Osteoblast (primary cell): ENCODE results near the gene EFCAB5. TPM values are rescaled to one million over a fixed set of nuclear protein-coding genes. Genes with fewer than 3 reads are reported as not detected.

ENCODE experiments used
- DNase-seq: peaks from one replicate; pipeline ENCODE4 v3.0.0; 2011; ENCODE audit warnings: low spot score, mixed read lengths; ENCODE audit not compliant: insufficient read length; ENCODE audit errors: missing footprints
- H2AFZ ChIP-seq: 2 replicates; pipeline ENCODE4 v1.6.0; 2011; ENCODE audit warnings: mild to moderate bottlenecking, low read length
- H3K27ac ChIP-seq: 2 replicates; pipeline ENCODE4 v1.5.1; 2011; ENCODE audit warnings: mild to moderate bottlenecking, low read depth, low read length, moderate library complexity
- H3K27me3 ChIP-seq: 2 replicates; pipeline ENCODE4 v1.6.0; 2012; ENCODE audit warnings: mild to moderate bottlenecking, control low read depth, inconsistent platforms, low read length, moderate library complexity; ENCODE audit not compliant: insufficient read depth
- H3K36me3 ChIP-seq: 2 replicates; pipeline ENCODE4 v1.5.1; 2011; ENCODE audit warnings: mild to moderate bottlenecking, low read length, control low read depth, moderate library complexity; ENCODE audit not compliant: insufficient read depth
- H3K4me1 ChIP-seq: 2 replicates; pipeline ENCODE4 v1.5.1; 2011; ENCODE audit warnings: mild to moderate bottlenecking, low read length, control low read depth, moderate library complexity; ENCODE audit not compliant: insufficient read depth
- H3K4me2 ChIP-seq: 2 replicates; pipeline ENCODE4 v1.6.0; 2011; ENCODE audit warnings: mild to moderate bottlenecking, low read length; ENCODE audit not compliant: insufficient read depth
- H3K4me3 ChIP-seq: fragments of 200-600 bp; sonication (generic); 3 replicates; pipeline ENCODE4 v1.5.1; 2012; ENCODE audit warnings: mild to moderate bottlenecking, low read length, inconsistent platforms; ENCODE audit not compliant: insufficient read depth
- H3K79me2 ChIP-seq: 2 replicates; pipeline ENCODE4 v1.6.0; 2012; ENCODE audit warnings: mild to moderate bottlenecking, low read length, control low read depth, inconsistent platforms; ENCODE audit not compliant: insufficient read depth
- H3K9me3 ChIP-seq: 2 replicates; pipeline ENCODE4 v1.5.1; 2011; ENCODE audit warnings: low read depth, low read length, control low read depth
- H4K20me1 ChIP-seq: 2 replicates; pipeline ENCODE4 v1.6.0; 2012; ENCODE audit warnings: mild to moderate bottlenecking, low read length, control low read depth; ENCODE audit not compliant: insufficient read depth
- total RNA-seq: library from RNA; depleted of rRNA; stranded (reverse); fragments of >200 nt; gene quantifications from 2 replicates; pipeline ENCODE4 v1.2.3, GENCODE V29; 2012
- TF ChIP-seq, protein P1 (sequence below): IDR thresholded peaks from 2 replicates; pipeline ENCODE4 v1.5.1; 2011; ENCODE audit warnings: mild to moderate bottlenecking, low read depth, low read length, moderate library complexity; ENCODE audit errors: extremely low read depth

Gene EFCAB5
- total RNA-seq, 1 donor, result 0.36 TPM

DNA sequence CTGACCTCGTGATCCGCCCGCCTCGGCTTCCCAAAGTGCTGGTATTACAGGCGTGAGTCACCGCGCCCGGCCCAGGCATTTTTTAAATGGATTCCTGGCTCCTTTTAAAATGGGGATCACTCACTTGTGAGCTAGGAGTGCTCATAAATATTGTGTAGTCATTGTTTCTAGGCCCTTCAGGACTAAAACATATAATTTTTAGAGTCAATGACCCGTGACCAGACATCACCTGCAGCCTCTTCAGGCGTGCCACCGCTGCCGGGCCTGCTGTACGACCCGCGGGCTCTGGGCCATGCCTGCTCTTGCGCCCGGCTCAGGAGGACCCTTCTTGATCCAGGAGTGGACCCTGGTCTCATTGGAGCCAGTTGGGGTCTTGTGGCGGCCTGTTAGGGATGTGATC, 30.8 kb downstream of the EFCAB5 start:
- no peak for DNase-seq
- no peaks in the 10 kb centered on the region for H3K79me2 ChIP-seq
- no peak overlapping the region for H3K27ac ChIP-seq
- no peak overlapping the region for H3K4me2 ChIP-seq
- H3K27me3 ChIP-seq, result peaks cover 16% of the 10 kb centered on the region
- H3K36me3 ChIP-seq, result no peaks in the 10 kb centered on the region
- TF ChIP-seq, protein P1, sequence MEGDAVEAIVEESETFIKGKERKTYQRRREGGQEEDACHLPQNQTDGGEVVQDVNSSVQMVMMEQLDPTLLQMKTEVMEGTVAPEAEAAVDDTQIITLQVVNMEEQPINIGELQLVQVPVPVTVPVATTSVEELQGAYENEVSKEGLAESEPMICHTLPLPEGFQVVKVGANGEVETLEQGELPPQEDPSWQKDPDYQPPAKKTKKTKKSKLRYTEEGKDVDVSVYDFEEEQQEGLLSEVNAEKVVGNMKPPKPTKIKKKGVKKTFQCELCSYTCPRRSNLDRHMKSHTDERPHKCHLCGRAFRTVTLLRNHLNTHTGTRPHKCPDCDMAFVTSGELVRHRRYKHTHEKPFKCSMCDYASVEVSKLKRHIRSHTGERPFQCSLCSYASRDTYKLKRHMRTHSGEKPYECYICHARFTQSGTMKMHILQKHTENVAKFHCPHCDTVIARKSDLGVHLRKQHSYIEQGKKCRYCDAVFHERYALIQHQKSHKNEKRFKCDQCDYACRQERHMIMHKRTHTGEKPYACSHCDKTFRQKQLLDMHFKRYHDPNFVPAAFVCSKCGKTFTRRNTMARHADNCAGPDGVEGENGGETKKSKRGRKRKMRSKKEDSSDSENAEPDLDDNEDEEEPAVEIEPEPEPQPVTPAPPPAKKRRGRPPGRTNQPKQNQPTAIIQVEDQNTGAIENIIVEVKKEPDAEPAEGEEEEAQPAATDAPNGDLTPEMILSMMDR, result no peak
- no peak overlapping the region for H2AFZ ChIP-seq
- no peaks in the 10 kb centered on the region for H3K4me1 ChIP-seq
- no peak overlapping the region for H3K4me3 ChIP-seq
- H4K20me1 ChIP-seq, result no peaks in the 10 kb centered on the region
- H3K9me3 ChIP-seq, result no peaks in the 10 kb centered on the region

DNA sequence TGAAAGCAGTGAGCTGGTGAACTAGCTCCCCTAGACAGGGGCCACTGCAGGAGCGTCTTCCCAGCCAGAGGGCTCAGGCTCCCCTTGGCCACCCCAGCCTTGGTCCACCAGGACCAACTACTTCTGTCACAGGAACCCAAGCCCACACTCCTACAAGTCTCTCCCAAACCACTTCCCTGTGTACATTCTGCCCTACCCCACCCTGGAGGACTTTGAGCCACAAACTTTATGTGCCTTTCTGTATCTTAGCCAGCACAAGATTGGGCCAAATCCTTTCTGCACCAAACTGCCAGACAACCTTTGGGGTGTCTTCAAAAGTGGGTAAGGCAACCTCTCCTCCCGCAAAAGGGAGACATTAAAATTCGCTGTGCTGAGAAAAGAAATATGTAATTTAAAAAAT, 31.6 kb downstream of the EFCAB5 start:
- no peaks in the 10 kb centered on the region for H3K9me3 ChIP-seq
- H3K27ac ChIP-seq, result no peak overlapping the region
- H4K20me1 ChIP-seq, result no peaks in the 10 kb centered on the region
- peaks cover 16% of the 10 kb centered on the region for H3K27me3 ChIP-seq
- no peak overlapping the region for H3K4me2 ChIP-seq
- H3K79me2 ChIP-seq, result no peaks in the 10 kb centered on the region
- TF ChIP-seq, protein P1, result no peak
- H3K36me3 ChIP-seq, result no peaks in the 10 kb centered on the region
- H2AFZ ChIP-seq, result no peak overlapping the region
- DNase-seq, result no peak
- no peak overlapping the region for H3K4me3 ChIP-seq
- no peaks in the 10 kb centered on the region for H3K4me1 ChIP-seq

DNA sequence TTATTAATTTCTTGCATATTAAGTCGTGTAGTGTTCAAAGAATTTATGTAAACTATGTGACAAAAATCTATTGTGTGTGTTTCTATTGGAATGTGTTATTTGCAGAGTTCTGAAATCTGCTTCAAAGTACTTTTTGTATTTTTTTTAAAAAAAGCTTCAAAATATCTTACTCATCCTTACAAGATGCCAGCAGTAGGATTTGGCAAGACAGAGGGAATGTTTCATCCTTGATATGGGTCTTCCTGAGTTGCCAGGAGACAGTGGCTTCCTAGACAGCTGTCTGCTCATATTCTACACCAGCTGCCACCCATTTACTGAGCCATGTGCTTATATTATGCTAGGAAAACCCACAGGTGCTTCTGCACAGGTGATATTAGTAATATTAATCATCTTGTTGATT, 36.4 kb downstream of the EFCAB5 start:
- no peak overlapping the region for H3K27ac ChIP-seq
- H3K36me3 ChIP-seq, result no peaks in the 10 kb centered on the region
- DNase-seq, result peak; percentile 75
- H3K79me2 ChIP-seq, result no peaks in the 10 kb centered on the region
- peaks cover 16% of the 10 kb centered on the region for H3K27me3 ChIP-seq
- no peak overlapping the region for H2AFZ ChIP-seq
- no peak overlapping the region for H3K4me3 ChIP-seq
- H3K4me1 ChIP-seq, result no peaks in the 10 kb centered on the region
- no peak overlapping the region for H3K4me2 ChIP-seq
- no peaks in the 10 kb centered on the region for H3K9me3 ChIP-seq
- no peaks in the 10 kb centered on the region for H4K20me1 ChIP-seq
- TF ChIP-seq, protein P1, result no peak

DNA sequence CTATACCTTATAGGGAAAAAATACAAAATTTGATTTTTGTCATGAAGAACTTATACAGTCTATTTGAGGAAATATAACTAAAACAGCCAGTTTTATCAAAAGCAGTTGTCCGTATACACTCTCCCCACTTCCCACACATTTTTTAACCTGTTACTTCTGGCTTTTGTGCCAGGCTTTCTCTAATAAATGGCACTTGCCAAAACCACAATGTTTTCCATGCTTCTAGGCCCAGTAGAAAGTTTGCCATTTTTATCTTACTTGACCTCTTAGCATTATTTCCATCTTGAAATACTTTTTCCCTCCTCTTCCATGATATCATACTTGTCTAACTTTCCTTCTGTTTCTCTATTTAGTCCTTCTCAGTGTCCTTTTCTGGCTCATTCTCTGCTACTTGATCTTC, 38.8 kb downstream of the EFCAB5 start:
- no peaks in the 10 kb centered on the region for H3K9me3 ChIP-seq
- H3K4me3 ChIP-seq, result no peak overlapping the region
- TF ChIP-seq, protein P1, result no peak
- no peaks in the 10 kb centered on the region for H4K20me1 ChIP-seq
- H3K4me1 ChIP-seq, result no peaks in the 10 kb centered on the region
- no peaks in the 10 kb centered on the region for H3K36me3 ChIP-seq
- peaks cover 14% of the 10 kb centered on the region for H3K27me3 ChIP-seq
- no peak overlapping the region for H3K27ac ChIP-seq
- no peaks in the 10 kb centered on the region for H3K79me2 ChIP-seq
- no peak for DNase-seq
- H3K4me2 ChIP-seq, result no peak overlapping the region
- H2AFZ ChIP-seq, result no peak overlapping the region
